ENCODE data around the gene ANG.

GRCh38 chr14:20732477-20732876, 43.9 kb downstream of the ANG start:
- TF ChIP-seq, protein P1, sequence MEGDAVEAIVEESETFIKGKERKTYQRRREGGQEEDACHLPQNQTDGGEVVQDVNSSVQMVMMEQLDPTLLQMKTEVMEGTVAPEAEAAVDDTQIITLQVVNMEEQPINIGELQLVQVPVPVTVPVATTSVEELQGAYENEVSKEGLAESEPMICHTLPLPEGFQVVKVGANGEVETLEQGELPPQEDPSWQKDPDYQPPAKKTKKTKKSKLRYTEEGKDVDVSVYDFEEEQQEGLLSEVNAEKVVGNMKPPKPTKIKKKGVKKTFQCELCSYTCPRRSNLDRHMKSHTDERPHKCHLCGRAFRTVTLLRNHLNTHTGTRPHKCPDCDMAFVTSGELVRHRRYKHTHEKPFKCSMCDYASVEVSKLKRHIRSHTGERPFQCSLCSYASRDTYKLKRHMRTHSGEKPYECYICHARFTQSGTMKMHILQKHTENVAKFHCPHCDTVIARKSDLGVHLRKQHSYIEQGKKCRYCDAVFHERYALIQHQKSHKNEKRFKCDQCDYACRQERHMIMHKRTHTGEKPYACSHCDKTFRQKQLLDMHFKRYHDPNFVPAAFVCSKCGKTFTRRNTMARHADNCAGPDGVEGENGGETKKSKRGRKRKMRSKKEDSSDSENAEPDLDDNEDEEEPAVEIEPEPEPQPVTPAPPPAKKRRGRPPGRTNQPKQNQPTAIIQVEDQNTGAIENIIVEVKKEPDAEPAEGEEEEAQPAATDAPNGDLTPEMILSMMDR (conservative IDR thresholded peaks at IDR 0.05; ENCODE audit: low read depth, low read length) = no peak
- no peak for TF ChIP-seq EZH2 (IDR thresholded peaks at IDR 0.05; ENCODE audit: borderline replicate concordance, low read depth, low read length, poor library complexity, severe bottlenecking)

Measured in A673 (cell line).